ENCODE measurements around the gene CCDC106.

The CCDC106 gene

DNA sequence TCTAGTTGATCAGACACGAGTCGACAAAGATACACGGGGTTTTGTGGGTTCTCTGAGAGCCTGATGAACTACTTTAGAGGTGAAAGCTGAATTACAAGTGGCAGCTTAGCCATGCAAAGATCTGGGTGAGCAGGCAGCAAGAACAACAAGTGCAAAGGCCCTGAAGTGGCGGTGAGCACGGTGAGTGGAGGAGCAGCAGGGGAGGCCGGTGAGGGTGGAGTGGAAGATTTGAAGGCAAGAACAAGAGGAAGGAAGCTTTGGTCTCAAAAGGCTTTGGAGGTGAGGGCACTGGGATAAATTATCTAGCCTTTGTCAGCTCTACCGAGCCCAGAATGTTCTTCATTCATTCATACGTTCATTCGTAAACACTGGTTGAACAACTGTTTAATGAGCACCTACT is 41.2 kb upstream of the CCDC106 start:
- peak overlapping the region; percentile 92 for H3K4me3 ChIP-seq (replicated peaks; ENCODE audit: low read depth, low read length)

DNA sequence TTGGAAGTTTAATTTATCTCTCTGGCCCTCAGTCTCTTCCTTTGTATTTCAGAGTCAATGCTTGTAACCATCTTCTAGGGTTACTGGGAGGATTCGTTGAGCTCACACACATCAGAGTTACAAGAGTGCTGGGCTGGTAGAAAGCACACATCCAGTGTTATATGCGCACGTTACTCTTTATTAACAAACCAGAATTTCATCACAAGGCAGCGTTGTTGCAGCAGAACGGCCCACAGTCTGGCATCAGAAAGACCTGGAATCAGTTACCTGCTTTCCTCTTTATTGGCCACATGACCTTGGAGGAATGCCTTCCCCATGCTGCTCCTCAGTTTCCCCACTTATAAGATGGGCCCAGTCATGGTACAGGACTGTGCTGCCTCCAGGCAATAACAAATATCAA is 38.7 kb upstream of the CCDC106 start:
- TF ChIP-seq, protein P1, sequence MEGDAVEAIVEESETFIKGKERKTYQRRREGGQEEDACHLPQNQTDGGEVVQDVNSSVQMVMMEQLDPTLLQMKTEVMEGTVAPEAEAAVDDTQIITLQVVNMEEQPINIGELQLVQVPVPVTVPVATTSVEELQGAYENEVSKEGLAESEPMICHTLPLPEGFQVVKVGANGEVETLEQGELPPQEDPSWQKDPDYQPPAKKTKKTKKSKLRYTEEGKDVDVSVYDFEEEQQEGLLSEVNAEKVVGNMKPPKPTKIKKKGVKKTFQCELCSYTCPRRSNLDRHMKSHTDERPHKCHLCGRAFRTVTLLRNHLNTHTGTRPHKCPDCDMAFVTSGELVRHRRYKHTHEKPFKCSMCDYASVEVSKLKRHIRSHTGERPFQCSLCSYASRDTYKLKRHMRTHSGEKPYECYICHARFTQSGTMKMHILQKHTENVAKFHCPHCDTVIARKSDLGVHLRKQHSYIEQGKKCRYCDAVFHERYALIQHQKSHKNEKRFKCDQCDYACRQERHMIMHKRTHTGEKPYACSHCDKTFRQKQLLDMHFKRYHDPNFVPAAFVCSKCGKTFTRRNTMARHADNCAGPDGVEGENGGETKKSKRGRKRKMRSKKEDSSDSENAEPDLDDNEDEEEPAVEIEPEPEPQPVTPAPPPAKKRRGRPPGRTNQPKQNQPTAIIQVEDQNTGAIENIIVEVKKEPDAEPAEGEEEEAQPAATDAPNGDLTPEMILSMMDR (IDR thresholded peaks at IDR 0.05; ENCODE audit: low read depth, low read length, missing control alignments) = no peak
- DNase-seq (ENCODE audit: extremely low read depth, low read depth) = no peak
- no peak overlapping the region for H3K4me3 ChIP-seq (replicated peaks; ENCODE audit: low read depth, low read length)

More for the DNA sequence above, 41.2 kb upstream of the CCDC106 start:
- TF ChIP-seq, protein P1 (IDR thresholded peaks at IDR 0.05; ENCODE audit: low read depth, low read length, missing control alignments) = no peak
- no peak for DNase-seq (ENCODE audit: extremely low read depth, low read depth)

DNA sequence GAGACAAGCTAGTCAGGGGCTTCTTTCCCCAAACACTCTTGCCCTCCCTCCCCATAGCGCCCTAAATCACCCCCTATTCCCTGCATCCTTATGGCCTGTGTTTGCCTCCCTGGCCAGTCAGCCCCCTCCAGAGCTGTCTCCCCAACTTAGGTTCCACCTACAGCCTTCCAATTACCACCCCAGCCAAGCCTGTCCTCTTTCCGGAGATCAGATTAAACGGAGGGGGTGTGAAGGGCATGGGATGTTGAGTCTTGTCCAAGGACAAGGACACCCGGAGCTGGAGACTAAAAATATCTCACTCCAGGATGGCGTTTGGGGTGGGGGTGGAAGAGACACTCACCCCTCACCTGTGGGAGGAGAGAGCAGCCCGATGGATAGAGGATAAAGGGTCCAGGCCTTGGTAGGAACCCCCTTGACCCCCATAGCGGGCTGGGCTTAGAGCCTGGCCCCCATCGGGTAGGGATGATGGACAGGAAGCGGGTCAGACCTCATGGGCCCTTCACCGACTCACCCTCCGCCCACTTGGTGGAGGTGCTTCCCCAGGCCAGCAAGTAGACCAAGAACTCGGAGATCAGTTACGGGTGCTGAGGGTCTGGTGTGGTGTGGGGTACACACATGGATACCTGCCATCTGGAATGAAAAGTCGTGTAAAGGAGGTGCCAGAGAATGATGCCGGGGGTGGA is 36.6 kb upstream of the CCDC106 start:
- no peak overlapping the region for H3K4me3 ChIP-seq (replicated peaks; ENCODE audit: low read depth, low read length)
- DNase-seq (ENCODE audit: extremely low read depth, low read depth) = no peak
- TF ChIP-seq, protein P1 (IDR thresholded peaks at IDR 0.05; ENCODE audit: low read depth, low read length, missing control alignments) = no peak

DNA sequence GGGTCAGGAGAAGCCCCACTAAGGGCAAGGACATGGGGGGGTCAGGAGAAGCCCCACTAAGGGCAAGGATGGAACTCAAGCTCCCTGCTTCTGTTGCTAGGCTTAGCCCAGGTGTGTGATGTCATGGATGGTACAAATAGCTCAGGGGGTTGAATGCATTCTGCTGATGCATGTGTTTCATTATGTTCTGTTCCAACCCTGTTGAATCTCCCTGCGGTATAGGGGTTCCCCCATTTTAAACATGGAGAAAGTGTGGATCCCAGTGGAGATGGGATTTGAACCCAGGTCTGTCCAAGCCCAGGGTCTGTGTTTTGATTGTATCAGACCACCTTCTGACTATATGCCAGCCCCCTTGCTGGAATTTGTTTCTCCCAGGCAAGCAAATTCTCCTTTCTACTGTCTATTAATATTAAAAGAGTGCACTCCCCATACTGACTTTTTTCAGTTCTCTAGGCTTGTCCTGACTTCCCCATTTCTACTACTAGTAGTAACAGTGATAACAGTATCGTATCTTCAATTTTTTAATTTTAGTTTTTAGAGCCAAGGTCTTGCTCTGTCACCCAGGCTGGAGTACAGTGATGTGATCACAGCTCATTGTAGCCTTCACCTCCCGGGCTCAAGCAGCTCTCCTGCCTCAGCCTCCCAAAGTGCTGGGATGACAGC is 35.9 kb upstream of the CCDC106 start:
- TF ChIP-seq, protein P1 (IDR thresholded peaks at IDR 0.05; ENCODE audit: low read depth, low read length, missing control alignments) = no peak
- no peak overlapping the region for H3K4me3 ChIP-seq (replicated peaks; ENCODE audit: low read depth, low read length)
- no peak for DNase-seq (ENCODE audit: extremely low read depth, low read depth)

DNA sequence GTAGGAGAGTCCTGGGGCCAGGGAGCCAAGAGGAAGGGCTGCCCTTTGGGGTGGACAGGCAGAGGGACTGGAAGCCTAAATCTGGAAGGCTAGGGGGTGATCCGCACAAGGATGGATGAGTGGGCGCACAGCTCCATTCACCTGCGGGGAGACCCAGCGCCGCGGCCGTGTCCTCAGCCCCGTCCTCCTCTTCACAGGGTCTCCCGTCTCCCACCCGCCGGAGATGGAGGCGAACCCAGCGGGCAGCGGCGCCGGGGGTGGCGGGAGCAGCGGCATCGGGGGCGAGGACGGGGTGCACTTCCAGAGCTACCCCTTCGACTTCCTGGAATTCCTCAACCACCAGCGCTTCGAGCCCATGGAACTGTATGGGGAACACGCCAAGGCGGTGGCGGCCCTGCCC is 34.6 kb upstream of the CCDC106 start:
- DNase-seq (ENCODE audit: extremely low read depth, low read depth) = no peak
- no peak overlapping the region for H3K4me3 ChIP-seq (replicated peaks; ENCODE audit: low read depth, low read length)
- TF ChIP-seq, protein P1 (IDR thresholded peaks at IDR 0.05; ENCODE audit: low read depth, low read length, missing control alignments) = no peak

DNA sequence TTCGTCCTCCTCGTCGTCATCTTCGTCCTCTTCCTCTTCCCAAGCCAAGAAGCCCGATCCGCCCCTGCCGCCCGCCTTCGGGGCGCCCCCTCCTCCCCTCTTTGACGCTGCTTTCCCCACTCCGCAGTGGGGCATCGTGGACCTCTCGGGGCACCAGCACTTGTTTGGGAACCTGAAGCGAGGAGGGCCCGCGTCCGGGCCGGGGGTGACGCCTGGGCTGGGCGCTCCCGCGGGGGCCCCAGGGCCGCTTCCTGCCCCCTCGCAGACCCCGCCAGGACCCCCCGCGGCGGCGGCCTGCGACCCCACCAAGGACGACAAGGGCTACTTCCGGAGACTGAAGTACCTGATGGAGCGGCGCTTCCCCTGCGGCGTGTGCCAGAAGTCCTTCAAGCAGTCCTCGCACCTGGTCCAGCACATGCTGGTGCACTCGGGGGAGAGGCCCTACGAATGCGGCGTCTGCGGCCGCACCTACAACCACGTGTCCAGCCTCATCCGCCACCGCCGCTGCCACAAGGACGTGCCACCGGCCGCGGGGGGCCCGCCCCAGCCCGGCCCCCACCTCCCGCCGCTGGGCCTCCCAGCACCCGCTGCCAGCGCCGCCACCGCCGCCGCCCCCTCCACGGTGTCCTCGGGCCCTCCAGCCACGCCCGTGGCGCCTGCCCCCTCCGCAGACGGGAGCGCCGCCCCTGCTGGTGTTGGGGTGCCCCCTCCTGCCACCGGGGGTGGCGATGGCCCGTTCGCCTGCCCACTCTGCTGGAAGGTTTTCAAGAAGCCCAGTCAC is 33.9 kb upstream of the CCDC106 start:
- TF ChIP-seq, protein P1 (IDR thresholded peaks at IDR 0.05; ENCODE audit: low read depth, low read length, missing control alignments) = no peak
- H3K4me3 ChIP-seq (replicated peaks; ENCODE audit: low read depth, low read length) = no peak overlapping the region
- no peak for DNase-seq (ENCODE audit: extremely low read depth, low read depth)

All from HFF-Myc (cell line).